ENCODE measurements around the gene CCDC124. TPM values are rescaled to one million over a fixed set of nuclear protein-coding genes. Genes with fewer than 3 reads are reported as not detected.
A peak's percentile ranks its signal among the peaks of the same experiment; 100 is the strongest.

CCDC124 gene
- total and polyA plus RNA-seq, 10 of the 15 experiments (the other 5 are each of a cell fraction or from before 2014, with no cell fraction given) = 3.7 to 184 (median 51.8) TPM

GRCh38 chr19:17950310-17951156 is 17.7 kb downstream of the CCDC124 start:
- peaks cover 10 to 11% of the 10 kb centered on the region in 2 experiments for H3K27me3 ChIP-seq (replicated peaks in 1 of 2; ENCODE audit: control insufficient read depth in 2 of 2, insufficient read depth in 2 of 2, low read length in 1 of 2)
- intact Hi-C loops (cut with micrococcal nuclease; ENCODE audit: unreplicated experiment) = no loop called here
- TF ChIP-seq SIN3A (IDR thresholded peaks at IDR 0.05; ENCODE audit: low read depth, low read length) = no peak
- no peak for TF ChIP-seq YY1 (IDR thresholded peaks at IDR 0.05; ENCODE audit: low read depth, low read length)
- TF ChIP-seq RBBP5 (conservative IDR thresholded peaks at IDR 0.05) = no peak
- TF ChIP-seq SUZ12 (IDR thresholded peaks at IDR 0.05; ENCODE audit: unreplicated experiment) = no peak
- no peak for TF ChIP-seq ELK1 (IDR thresholded peaks at IDR 0.05; ENCODE audit: low read depth, low read length)
- no peak for TF ChIP-seq IRF5 (IDR thresholded peaks at IDR 0.05; ENCODE audit: borderline replicate concordance)
- no peak for TF ChIP-seq HDAC2 (IDR thresholded peaks at IDR 0.05)
- TF ChIP-seq ZSCAN29 (IDR thresholded peaks at IDR 0.05) = no peak
- no peak for TF ChIP-seq JUND (IDR thresholded peaks at IDR 0.05; ENCODE audit: low read depth, low read length)
- TF ChIP-seq RAD21 (IDR thresholded peaks at IDR 0.05; ENCODE audit: insufficient read depth, low read depth, low read length) = no peak
- no peak for TF ChIP-seq CEBPZ (IDR thresholded peaks at IDR 0.05; ENCODE audit: low read depth, low read length)
- TF ChIP-seq RCOR1 (conservative IDR thresholded peaks at IDR 0.05; ENCODE audit: low read depth, low read length) = no peak
- TF ChIP-seq GABPA (IDR thresholded peaks at IDR 0.05; ENCODE audit: low read depth) = no peak
- TF ChIP-seq PAX8 (IDR thresholded peaks at IDR 0.05) = no peak
- peak; percentile 62; the same call in 1 of the 2 replicates for TF ChIP-seq IKZF1 (conservative IDR thresholded peaks at IDR 0.05)
- no peak for TF ChIP-seq FOXM1 (IDR thresholded peaks at IDR 0.05; ENCODE audit: low read depth, low read length)
- TF ChIP-seq ZBED1 (IDR thresholded peaks at IDR 0.05; ENCODE audit: borderline replicate concordance) = no peak
- 0 out of 2 replicates have a peak, but pooled peaks have one; percentile 25 for TF ChIP-seq PKNOX1 (IDR thresholded peaks at IDR 0.05)

More at GRCh38 chr19:17950310-17951156, 17.7 kb downstream of the CCDC124 start:
- H3K4me1 ChIP-seq (ENCODE audit: control insufficient read depth, insufficient read depth, low read length) = peaks cover 45% of the 10 kb centered on the region
- peak overlapping the region; percentile 74 for H3K4me3 ChIP-seq
- ATAC-seq (peak; percentile 9), FAIRE-seq (no peak), DNase-seq (ENCODE audit: low read depth, low spot score) (no peak)
- peak overlapping the region; percentile 38 for H3K9ac ChIP-seq (ENCODE audit: control insufficient read depth, insufficient read depth, low read length)
- in situ Hi-C loops (cut with MboI) = no loop called here
- POLR2A ChIA-PET = interaction anchor here (0.7 to 2.9 kb wide), 3 partner anchors 17 to 376 kb away, joined by 3 to 14 read pairs (median 5); partner anchors contain the start of gene CCDC124
- 4% methylated on average over 40 of the region's 48 CpGs for WGBS (ENCODE audit: insufficient coverage, insufficient replicate concordance, low lambda C conversion rate, missing lambda C conversion rate)
- H2AFZ ChIP-seq (ENCODE audit: control insufficient read depth, low read depth, low read length) = peak overlapping the region; percentile 34
- no peaks in the 10 kb centered on the region for H3K36me3 ChIP-seq (ENCODE audit: control insufficient read depth in 2 of 2, insufficient read depth in 2 of 2, low read length in 1 of 2)
- H3K4me2 ChIP-seq (ENCODE audit: control insufficient read depth, insufficient read depth) = peak overlapping the region; percentile 92
- H3K9me3 ChIP-seq (replicated peaks; ENCODE audit: control insufficient read depth, insufficient read depth, low read length) = no peaks in the 10 kb centered on the region
- SMC1A ChIA-PET (ENCODE audit: uncharacterized antibody, unreplicated experiment) = no interaction called here
- no peak overlapping the region for H3K27ac ChIP-seq (ENCODE audit: control insufficient read depth, insufficient read depth)
- no peaks in the 10 kb centered on the region for H3K79me2 ChIP-seq (ENCODE audit: control insufficient read depth, insufficient read depth, low read length)
- BruUV-seq (replicated peaks) = no TSS peak
- CTCF ChIA-PET = interaction anchor here (0.6 to 1.3 kb wide), 6 partner anchors 12 to 785 kb away, joined by 3 to 4 read pairs (median 4); no protein-coding TSS in a partner anchor
- RAD21 ChIA-PET (ENCODE audit: unreplicated experiment) = interaction anchor here (0.6 to 2.7 kb wide), 4 partner anchors 45 to 91 kb away, joined by 4 to 14 read pairs (median 5); partner anchors contain the start of gene RPL18A
- no peaks in the 10 kb centered on the region for H4K20me1 ChIP-seq (ENCODE audit: control insufficient read depth, insufficient read depth)
